A549 (cell line): Measurements from ENCODE around the gene CCT2. TPM values are rescaled to one million over a fixed set of nuclear protein-coding genes. Genes with fewer than 3 reads are reported as not detected.
A peak's percentile ranks its signal among the peaks of the same experiment; 100 is the strongest.
"Not testable (repeated sequence)": the region's sequence is repeated elsewhere in the genome, so short reads cannot be mapped to it uniquely, and the experiment has no call there.

ENCODE experiments used
- ATAC-seq, 2 experiments: fragments of 200-7000 bp in 1 of 2; fragments of >200 bp in 1 of 2; cut with Nextera tagmentation in 1 of 2; cut with Tn5 transposase in 1 of 2; 3 replicates each; pipeline versions ENCODE4 v1.8.0 to v1.9.1; 2018 to 2020; ENCODE audit warnings: mild to moderate bottlenecking in 1 of 2, moderate library complexity in 1 of 2
- CTCF ChIA-PET: fragments of 300-600 bp; sonication (Branson Sonifier 250); formaldehyde crosslinking; extraction: SDS; loops from one replicate; lab custom pipeline; 2021; ENCODE audit warnings: antibody characterized with exemption, inconsistent platforms; lab: Yijun Ruan, JAX
- POLR2A ChIA-PET: fragments of 350-600 bp; formaldehyde crosslinking; extraction: SDS; loops from one replicate; lab custom pipeline; 2021; ENCODE audit warnings: antibody characterized with exemption, inconsistent platforms; lab: Yijun Ruan, JAX
- DNase-seq, 2 experiments: peaks; one replicate each; pipeline versions ENCODE4 v3.0.0 to v3.0.0-alpha.2; 2011 to 2016; ENCODE audit warnings: low read depth in 1 of 2, low spot score in 1 of 2
- FAIRE-seq: peaks from 2 replicates; lab custom pipeline; 2011; peaks lifted over from hg19 to GRCh38; lab: Jason Lieb, UNC
- H3K27ac ChIP-seq, 2 experiments: fragments of >200 bp; sonication (Bioruptor Twin); formaldehyde crosslinking; 3 replicates each; pipeline ENCODE4 v1.5.1; 2016 to 2017
- H3K4me1 ChIP-seq: fragments of >200 bp; sonication (Bioruptor Twin); formaldehyde crosslinking; 3 replicates; pipeline ENCODE4 v1.6.1; 2016
- H3K4me2 ChIP-seq: fragments of >200 bp; sonication (Bioruptor Twin); formaldehyde crosslinking; 3 replicates; pipeline ENCODE4 v1.6.1; 2016
- H3K4me3 ChIP-seq: fragments of >200 bp; sonication (Bioruptor Twin); formaldehyde crosslinking; 3 replicates; pipeline ENCODE4 v1.5.1; 2016
- H3K9me3 ChIP-seq: fragments of >200 bp; sonication (Bioruptor Twin); formaldehyde crosslinking; 3 replicates; pipeline ENCODE4 v1.6.1; 2016
- CBX2 ChIP-seq: fragments of 200-600 bp; sonication (generic); IDR thresholded peaks from 2 replicates; pipeline ENCODE4 v1.6.1; 2016; ENCODE audit warnings: low read depth, mild to moderate bottlenecking, borderline replicate concordance
- CEBPB ChIP-seq, 2 experiments: fragments of >200 bp in 1 of 2; sonication (Bioruptor Twin) in 1 of 2; formaldehyde crosslinking in 1 of 2; IDR thresholded peaks; 2 replicates each; pipeline ENCODE4 v1.6.1; 2012 to 2016
- ELK1 ChIP-seq: fragments of 150-350 bp; IDR thresholded peaks from 2 replicates; pipeline ENCODE4 v1.6.1; 2014; ENCODE audit warnings: low read depth, mild to moderate bottlenecking, low read length
- FOSB ChIP-seq: fragments of 250-450 bp; sonication (Bioruptor Pico); IDR thresholded peaks from 2 replicates; pipeline ENCODE4 v1.5.0; 2020; ENCODE audit warnings: mild to moderate bottlenecking, moderate library complexity
- MAZ ChIP-seq: fragments of 150-350 bp; IDR thresholded peaks from 2 replicates; pipeline ENCODE4 v1.6.1; 2014; ENCODE audit warnings: antibody characterized with exemption, low read depth, low read length, borderline replicate concordance
- NPAS2 ChIP-seq: fragments of 250-450 bp; sonication (Bioruptor Pico); IDR thresholded peaks from 2 replicates; pipeline ENCODE4 v1.8.0; 2022; ENCODE audit warnings: mild to moderate bottlenecking, moderate library complexity, borderline replicate concordance
- PBX3 ChIP-seq: IDR thresholded peaks from 2 replicates; pipeline ENCODE4 v1.6.1; 2012
- POLR2AphosphoS2 ChIP-seq: conservative IDR thresholded peaks from 2 replicates; pipeline ENCODE4 v1.6.1; 2012; ENCODE audit warnings: low read length, improper control_type of control experiment, inconsistent platforms
- RNF2 ChIP-seq: fragments of 200-600 bp; sonication (generic); IDR thresholded peaks from 2 replicates; pipeline ENCODE4 v1.6.1; 2016; ENCODE audit warnings: low read depth, mild to moderate bottlenecking, antibody characterized with exemption, moderate library complexity, borderline replicate concordance
- TP53 ChIP-seq: fragments of 250-450 bp; sonication (Bioruptor Pico); IDR thresholded peaks from 2 replicates; pipeline ENCODE4 v1.5.0; 2021; ENCODE audit warnings: mild to moderate bottlenecking, moderate library complexity
- USF2 ChIP-seq: fragments of 450-650 bp; IDR thresholded peaks from 2 replicates; pipeline ENCODE4 v1.6.1; 2014; ENCODE audit warnings: antibody characterized with exemption
- ZFP36 ChIP-seq: fragments of 450-650 bp; IDR thresholded peaks from 2 replicates; pipeline ENCODE4 v1.6.1; 2014; ENCODE audit warnings: borderline replicate concordance; ENCODE audit not compliant: partially characterized antibody
- WGBS: methylation state at CpG from one replicate; pipeline ENCODE4 v1.1.6; 2017; ENCODE audit errors: missing lambda C conversion rate; 5-methylcytosine and 5-hydroxymethylcytosine counted together
- polyA plus RNA-seq, 4 experiments: library from polyadenylated mRNA; depleted of rRNA in 3 of 4; stranded (reverse); fragments of >200 nt; fragmentation: RNase III in 1 of 4; extraction: RNeasy Plus Mini Kit Qiagen cat#74134 plus additional on column Dnase treatment in 1 of 4; gene quantifications; 2 replicates in 3 of 4; 3 replicates in 1 of 4; pipeline ENCODE4 v1.2.3, GENCODE V29; 2011 to 2017

Gene CCT2
- polyA plus RNA-seq, 2 of the 4 experiments (the other 2 are of a cell fraction): 441 to 548 TPM

GRCh38 chr12:69600804-69601203 is 15.5 kb downstream of the CCT2 start:
- no peaks in the 10 kb centered on the region for H3K4me1 ChIP-seq
- H3K4me2 ChIP-seq: no peak overlapping the region
- FAIRE-seq: no peak
- CTCF ChIA-PET: interaction anchor here (0.8 to 1.8 kb wide), 6 partner anchors 9 to 28 kb away, joined by 3 to 4 read pairs (median 3); partner anchors contain the start of gene LRRC10
- H3K4me3 ChIP-seq: no peak overlapping the region
- no peak for TF ChIP-seq USF2
- no peak for TF ChIP-seq RNF2
- TF ChIP-seq CEBPB (IDR thresholded peaks at IDR 0.05): no peak
- no peak for TF ChIP-seq ELK1
- TF ChIP-seq MAZ: no peak
- TF ChIP-seq ZFP36: no peak
- TF ChIP-seq, all 56 proteins: peak for 0
- POLR2A ChIA-PET: no interaction called here
- Histone ChIP-seq H3K27ac (no peak overlapping the region), H3K9me3 (no peaks in the 10 kb centered on the region)
- ATAC-seq (peak in 1 of 2 experiments; percentile 24; a peak in 3 of 6 replicates), DNase-seq (no peak)

- Histone ChIP-seq H3K4me2 (no peak overlapping the region), H3K4me3 (no peak overlapping the region), H3K9me3 (no peaks in the 10 kb centered on the region), H3K27ac (no peak overlapping the region), H3K4me1 (no peaks in the 10 kb centered on the region)
- no peak for FAIRE-seq
- ChIA-PET POLR2A (no interaction called here), CTCF (interaction anchor here (0.6 to 1.8 kb wide), 4 partner anchors 8 to 334 kb away, joined by 3 to 4 read pairs (median 3); partner anchors contain the start of gene LRRC10)
- DNase-seq: no peak
- 93% methylated on average over 6 of the region's 6 CpGs for WGBS
- TF ChIP-seq POLR2AphosphoS2 (peak; percentile 60), NPAS2 (CRISPR knock-in tag) (no peak)
- 0 out of 6 replicates have a peak, but pooled peaks of 1 of the 2 experiments have one; percentile 9 for ATAC-seq
Observed at GRCh38 chr12:69601962-69602685, 16.9 kb downstream of the CCT2 start.

- Histone ChIP-seq H3K4me1 (no peaks in the 10 kb centered on the region), H3K9me3 (no peaks in the 10 kb centered on the region), H3K4me3 (no peak overlapping the region), H3K4me2 (no peak overlapping the region), H3K27ac (no peak overlapping the region)
- FAIRE-seq: no peak
- CTCF ChIA-PET: no interaction called here
- TF ChIP-seq PBX3: no peak
- TF ChIP-seq FOSB (CRISPR knock-in tag): 0 out of 2 replicates have a peak, but pooled peaks have one; percentile 8
- no peak for TF ChIP-seq CBX2
- POLR2A ChIA-PET: no interaction called here
- DNase-seq: peak in 1 of 2 experiments; percentile 10
- peak in 1 of 2 experiments; percentile 13; a peak in 1 of 6 replicates for ATAC-seq
Observed at GRCh38 chr12:69602954-69603353, 17.7 kb downstream of the CCT2 start.

- H3K9me3 ChIP-seq, H3K4me1 ChIP-seq, FAIRE-seq, H3K4me2 ChIP-seq, DNase-seq, H3K27ac ChIP-seq, H3K4me3 ChIP-seq, POLR2A ChIA-PET, CTCF ChIA-PET, ATAC-seq: not testable (repeated sequence)
- 97% methylated on average over 6 of the region's 6 CpGs for WGBS
- 0 out of 2 replicates have a peak, but pooled peaks have one; percentile 51 for TF ChIP-seq TP53
Observed at GRCh38 chr12:69603556-69603955, 18.3 kb downstream of the CCT2 start.

- H3K4me3 ChIP-seq, ATAC-seq, DNase-seq, FAIRE-seq, H3K27ac ChIP-seq, H3K9me3 ChIP-seq, POLR2A ChIA-PET, H3K4me2 ChIP-seq, H3K4me1 ChIP-seq: not testable (repeated sequence)
- CTCF ChIA-PET: interaction anchor here (0.8 to 1.8 kb wide), 2 partner anchors 24 to 35 kb away, joined by 3 to 9 read pairs; no protein-coding TSS in a partner anchor
- WGBS: 77% methylated on average over 2 of the region's 3 CpGs
Observed at GRCh38 chr12:69604275-69604674, 19.0 kb downstream of the CCT2 start.
